Tibial nerve (tissue), 4 donors: ENCODE results near the gene CCDC183. TPM values are rescaled to one million over a fixed set of nuclear protein-coding genes. Genes with fewer than 3 reads are reported as not detected.

Experiments used
- DNase-seq, 2 donors: peaks; one replicate each; pipeline ENCODE4 v3.0.0-alpha.2; 2019; ENCODE audit warnings: low spot score in 2 of 2
- H3K27ac ChIP-seq, 4 donors: fragments of 200-600 bp; sonication (generic) in 3 of 4; one replicate each; pipeline ENCODE4 v1.5.1; 2017 to 2019; ENCODE audit warnings: mild to moderate bottlenecking in 1 of 4
- H3K27me3 ChIP-seq, 2 donors: fragments of 200-600 bp; sonication (generic) in 1 of 2; one replicate each; pipeline versions ENCODE4 v1.5.1 to v1.6.0; 2017 to 2019
- H3K36me3 ChIP-seq, 3 donors: fragments of 200-600 bp; sonication (generic); one replicate each; pipeline ENCODE4 v1.5.1; 2018 to 2019
- H3K4me1 ChIP-seq, 4 donors: fragments of 200-600 bp; sonication (generic) in 3 of 4; one replicate each; pipeline ENCODE4 v1.5.1; 2017 to 2019
- H3K4me3 ChIP-seq, 4 donors: fragments of 200-600 bp; sonication (generic) in 3 of 4; one replicate each; pipeline ENCODE4 v1.5.1; 2017 to 2019; ENCODE audit warnings: mild to moderate bottlenecking in 1 of 4, moderate library complexity in 1 of 4
- H3K9me3 ChIP-seq, 4 donors: fragments of 200-600 bp; sonication (generic) in 3 of 4; one replicate each; pipeline ENCODE4 v1.5.1; 2017 to 2019
- EP300 ChIP-seq, 2 donors: sonication (generic); formaldehyde crosslinking; IDR thresholded peaks; one replicate each; pipeline ENCODE4 v1.6.1; 2017; ENCODE audit warnings: antibody characterized with exemption in 2 of 2, mild to moderate bottlenecking in 1 of 2
- POLR2A ChIP-seq, 2 donors: fragments of 450-650 bp; IDR thresholded peaks; one replicate each; pipeline ENCODE4 v1.6.1; 2017; ENCODE audit warnings: antibody characterized with exemption in 2 of 2, mild to moderate bottlenecking in 2 of 2, moderate library complexity in 2 of 2
- WGBS, 2 donors: methylation state at CpG; one replicate each; pipeline ENCODE4 v1.1.5; 2018; 5-methylcytosine and 5-hydroxymethylcytosine counted together
- total RNA-seq, 4 donors: library from RNA; depleted of rRNA; stranded (reverse); fragments of >200 nt; gene quantifications; one replicate each; pipeline ENCODE4 v1.1.0, GENCODE V29; 2016
- TF ChIP-seq, protein P1 (sequence below), 5 experiments: fragments of 200-600 bp in 3 of 5; fragments of 450-650 bp in 2 of 5; sonication (generic) in 3 of 5; IDR thresholded peaks; one replicate each; pipeline ENCODE4 v1.5.1; 2016 to 2019; ENCODE audit warnings: antibody characterized with exemption in 5 of 5, mild to moderate bottlenecking in 3 of 5, moderate library complexity in 2 of 5

CCDC183 gene
- total RNA-seq, 4 donors from 2014 or later: 1.5 to 5.1 (median 4.1) TPM

DNA sequence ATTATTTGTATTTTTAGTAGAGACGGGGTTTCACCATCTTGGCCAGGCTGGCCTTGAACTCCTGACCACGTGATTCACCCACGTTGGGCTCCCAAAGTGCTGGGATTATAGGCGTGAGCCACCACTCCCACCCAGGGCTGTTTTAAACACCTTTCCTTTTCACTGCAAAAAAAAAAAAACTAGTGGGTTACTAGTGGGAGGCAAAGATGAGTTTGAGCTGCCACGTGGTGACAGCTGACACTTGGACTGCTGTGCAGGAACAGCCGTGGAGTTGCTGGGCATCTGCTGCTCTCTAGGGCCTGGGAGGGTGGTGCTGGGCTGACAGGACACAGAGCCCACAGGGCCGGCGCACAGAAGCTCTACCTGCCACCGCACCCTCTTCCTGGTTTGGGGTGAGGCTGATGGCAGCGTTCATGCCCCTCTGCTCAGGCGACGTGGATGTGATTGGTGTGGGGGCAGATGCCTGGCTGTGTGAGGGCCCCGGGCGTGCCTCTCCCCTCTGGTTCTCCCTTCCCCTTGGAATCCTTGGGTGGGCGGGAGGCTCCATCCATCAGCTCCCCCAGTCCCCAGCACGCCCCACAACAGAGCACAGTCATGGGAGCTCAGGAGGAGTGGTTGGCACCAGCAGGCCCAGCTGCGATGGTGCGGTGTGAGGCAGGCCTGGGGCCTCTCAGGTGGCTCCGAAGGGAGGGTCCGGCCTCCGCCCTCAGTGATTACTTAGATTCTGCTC is 28.5 kb downstream of the CCDC183 start:
- 79 to 89% methylated on average over 16 to 19 of the region's 21 CpGs for WGBS, 2 donors
- peaks cover 0 to 67% (median 5%) of the 10 kb centered on the region in 3 donors for H3K36me3 ChIP-seq
- no peaks in the 10 kb centered on the region for H3K9me3 ChIP-seq
- H3K4me3 ChIP-seq: no peak overlapping the region
- no peak overlapping the region for H3K27ac ChIP-seq
- TF ChIP-seq POLR2A (IDR thresholded peaks at IDR 0.05): no peak
- TF ChIP-seq EP300 (IDR thresholded peaks at IDR 0.05): no peak
- TF ChIP-seq, protein P1, sequence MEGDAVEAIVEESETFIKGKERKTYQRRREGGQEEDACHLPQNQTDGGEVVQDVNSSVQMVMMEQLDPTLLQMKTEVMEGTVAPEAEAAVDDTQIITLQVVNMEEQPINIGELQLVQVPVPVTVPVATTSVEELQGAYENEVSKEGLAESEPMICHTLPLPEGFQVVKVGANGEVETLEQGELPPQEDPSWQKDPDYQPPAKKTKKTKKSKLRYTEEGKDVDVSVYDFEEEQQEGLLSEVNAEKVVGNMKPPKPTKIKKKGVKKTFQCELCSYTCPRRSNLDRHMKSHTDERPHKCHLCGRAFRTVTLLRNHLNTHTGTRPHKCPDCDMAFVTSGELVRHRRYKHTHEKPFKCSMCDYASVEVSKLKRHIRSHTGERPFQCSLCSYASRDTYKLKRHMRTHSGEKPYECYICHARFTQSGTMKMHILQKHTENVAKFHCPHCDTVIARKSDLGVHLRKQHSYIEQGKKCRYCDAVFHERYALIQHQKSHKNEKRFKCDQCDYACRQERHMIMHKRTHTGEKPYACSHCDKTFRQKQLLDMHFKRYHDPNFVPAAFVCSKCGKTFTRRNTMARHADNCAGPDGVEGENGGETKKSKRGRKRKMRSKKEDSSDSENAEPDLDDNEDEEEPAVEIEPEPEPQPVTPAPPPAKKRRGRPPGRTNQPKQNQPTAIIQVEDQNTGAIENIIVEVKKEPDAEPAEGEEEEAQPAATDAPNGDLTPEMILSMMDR (IDR thresholded peaks at IDR 0.05): no peak
- no peak for DNase-seq
- no peaks in the 10 kb centered on the region for H3K27me3 ChIP-seq
- peaks cover 0 to 18% (median 5%) of the 10 kb centered on the region in 4 donors for H3K4me1 ChIP-seq

DNA sequence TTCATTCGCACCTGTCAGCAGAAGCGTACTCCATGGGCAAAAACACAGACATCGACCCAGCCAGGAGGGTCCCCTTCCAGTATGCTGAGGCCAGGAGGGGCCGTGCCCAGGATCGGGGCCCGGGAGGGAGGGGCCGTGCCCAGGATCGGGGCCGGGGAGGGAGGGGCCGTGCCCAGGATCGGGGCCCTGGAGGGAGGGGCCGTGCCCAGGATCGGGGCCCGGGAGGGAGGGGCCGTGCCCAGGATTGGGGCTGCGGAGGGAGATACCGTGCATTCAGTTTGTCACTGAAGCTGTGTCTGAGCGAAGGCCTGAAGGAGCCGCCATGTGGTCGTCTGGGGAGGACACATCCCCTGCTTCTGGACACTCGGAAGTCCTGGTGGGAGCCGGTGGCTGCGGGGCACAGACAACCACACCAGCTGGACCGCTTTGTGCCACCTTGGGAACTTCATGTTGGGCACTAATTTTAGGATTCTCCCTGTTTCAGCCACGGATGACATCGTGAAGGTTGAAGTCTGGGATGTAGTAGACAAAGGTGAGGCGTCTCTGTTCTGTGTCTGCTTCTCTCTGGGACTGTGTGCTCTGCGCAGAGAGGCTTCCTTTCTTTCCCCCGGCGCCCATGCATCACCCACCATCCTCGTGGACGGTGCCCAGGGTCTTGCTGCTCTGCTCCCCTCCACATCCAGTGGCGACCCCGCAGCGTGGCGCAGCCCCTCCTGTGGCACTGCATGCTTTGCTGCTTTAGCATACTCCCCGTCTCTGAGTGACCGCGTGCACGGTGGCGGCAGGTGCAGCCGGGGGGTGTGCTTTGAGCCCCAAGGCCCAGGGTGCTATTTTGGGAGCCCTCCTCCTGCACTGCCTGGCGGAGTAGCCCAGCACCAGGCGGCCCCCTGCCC is 29.4 kb downstream of the CCDC183 start:
- 89 to 92% methylated on average over 32 to 36 of the region's 44 CpGs for whole genome bisulfite sequencing, 2 donors
- no peak for DNase-seq

DNA sequence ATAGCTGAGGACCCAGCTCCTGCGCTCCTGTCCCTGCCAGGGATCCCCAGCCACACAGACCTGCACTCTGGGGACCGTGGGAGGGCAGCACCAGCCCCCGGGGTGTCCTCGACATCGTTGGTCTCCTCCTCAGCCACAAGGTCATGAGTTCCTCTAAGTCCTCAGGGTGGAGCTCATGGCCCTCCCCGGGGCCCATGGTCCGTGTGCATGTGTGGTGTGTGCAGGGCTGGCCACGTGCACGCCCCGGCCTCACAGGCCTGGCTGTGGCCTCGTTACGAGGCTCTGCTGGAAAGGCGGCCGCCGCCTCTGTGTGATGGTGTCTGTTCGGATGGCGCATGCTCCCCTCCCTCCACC is 30.0 kb downstream of the CCDC183 start:
- Histone ChIP-seq H3K27me3 (no peaks in the 10 kb centered on the region), H3K27ac (no peak overlapping the region), H3K4me3 (no peak overlapping the region), H3K9me3 (no peaks in the 10 kb centered on the region), H3K36me3 (peaks cover 0 to 83% (median 18%) of the 10 kb centered on the region in 3 donors), H3K4me1 (peaks cover 0 to 12% (median under 1%) of the 10 kb centered on the region in 4 donors)
- 81 to 85% methylated on average over 5 to 14 of the region's 17 CpGs for WGBS, 2 donors
- no peak for DNase-seq
- no peak for TF ChIP-seq POLR2A (IDR thresholded peaks at IDR 0.05)
- no peak for TF ChIP-seq EP300 (IDR thresholded peaks at IDR 0.05)

More for the DNA sequence above, 29.4 kb downstream of the CCDC183 start:
- Histone ChIP-seq H3K4me3 (no peak overlapping the region), H3K4me1 (peaks cover 0 to 18% (median 4%) of the 10 kb centered on the region in 4 donors), H3K27me3 (no peaks in the 10 kb centered on the region), H3K9me3 (no peaks in the 10 kb centered on the region), H3K27ac (no peak overlapping the region), H3K36me3 (peaks cover 0 to 76% (median 14%) of the 10 kb centered on the region in 3 donors)
- TF ChIP-seq EP300 (IDR thresholded peaks at IDR 0.05) (no peak), POLR2A (IDR thresholded peaks at IDR 0.05) (no peak)
- TF ChIP-seq, protein P1 (IDR thresholded peaks at IDR 0.05): no peak

DNA sequence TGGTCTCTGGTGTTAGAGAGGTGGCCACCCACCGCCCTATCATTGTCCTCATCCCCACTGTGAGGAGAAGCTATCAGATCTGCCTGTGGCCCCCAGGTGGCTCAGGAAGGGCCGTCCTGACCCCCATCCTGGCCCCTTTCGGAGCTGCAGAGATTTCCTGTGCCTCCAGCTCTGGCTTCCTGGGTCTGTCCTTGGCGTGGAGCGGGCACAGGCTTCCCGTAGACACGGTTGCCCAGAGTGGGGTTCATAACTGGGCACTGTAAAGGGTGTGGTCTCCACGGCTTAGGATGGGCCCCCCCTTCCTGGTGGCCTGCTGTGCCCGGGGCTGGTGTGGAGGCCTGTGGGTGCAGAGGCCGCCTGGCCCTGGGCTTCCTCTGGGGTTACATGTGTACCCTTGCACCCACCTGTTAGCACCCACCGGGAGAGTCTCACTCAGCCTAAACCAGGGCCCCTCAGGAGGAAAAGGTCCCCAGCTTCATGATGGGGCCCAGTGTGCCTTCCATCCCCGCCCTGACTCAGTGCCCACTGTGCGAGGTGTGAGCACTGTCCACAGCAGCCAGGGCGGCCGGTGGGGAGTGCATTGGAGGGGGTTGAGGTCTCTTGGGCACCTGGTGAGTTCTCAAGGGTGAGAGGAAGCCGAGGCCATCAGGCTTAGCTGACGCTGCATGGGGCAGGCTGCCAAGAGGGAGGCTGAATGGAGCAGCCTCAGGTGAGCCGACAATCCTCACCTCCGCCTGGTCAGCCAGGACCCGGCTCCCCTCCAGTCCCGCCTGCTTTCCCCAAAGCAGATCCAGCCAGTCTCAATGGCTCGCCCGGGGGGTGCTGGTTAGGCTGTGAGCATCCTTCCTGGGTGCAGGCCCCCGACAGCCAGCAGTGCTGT is 30.8 kb downstream of the CCDC183 start:
- TF ChIP-seq, protein P1 (IDR thresholded peaks at IDR 0.05): no peak
- no peak for TF ChIP-seq EP300 (IDR thresholded peaks at IDR 0.05)
- TF ChIP-seq POLR2A (IDR thresholded peaks at IDR 0.05): no peak
- DNase-seq: no peak
- Histone ChIP-seq H3K9me3 (no peaks in the 10 kb centered on the region), H3K4me3 (no peak overlapping the region), H3K4me1 (peaks cover 0 to 4% (median 0%) of the 10 kb centered on the region in 4 donors), H3K27ac (no peak overlapping the region), H3K36me3 (peaks cover 0 to 90% (median 18%) of the 10 kb centered on the region in 3 donors), H3K27me3 (no peaks in the 10 kb centered on the region)
- WGBS, 2 donors: 83 to 87% methylated on average over 16 to 18 of the region's 24 CpGs
